ENCODE data around the gene FABP3. TPM values are rescaled to one million over a fixed set of nuclear protein-coding genes. Genes with fewer than 3 reads are reported as not detected.

FABP3 gene
- total RNA-seq, 1 experiment from 2014 or later = 0.49 TPM

- no peak overlapping the region for H3K27ac ChIP-seq (ENCODE audit: low read length)
- peak; percentile 55 for DNase-seq (ENCODE audit: low read depth, low spot score)
- no peaks in the 10 kb centered on the region for H3K9me3 ChIP-seq (ENCODE audit: control insufficient read depth, insufficient read depth, low read depth, low read length)
- H3K4me1 ChIP-seq (ENCODE audit: control insufficient read depth, insufficient read depth, low read length) = peaks cover 4% of the 10 kb centered on the region; the same call in 1 of the 2 replicates
- H3K36me3 ChIP-seq (ENCODE audit: control insufficient read depth, insufficient read depth, low read length) = no peaks in the 10 kb centered on the region
- CTCF ChIA-PET = interaction anchor here (0.6 to 1.4 kb wide), 11 partner anchors 21 to 250 kb away, joined by 3 to 17 read pairs (median 4); partner anchors contain the start of gene PEF1
- intact Hi-C loops (cut with micrococcal nuclease; ENCODE audit: unreplicated experiment) = no loop called here
- POLR2A ChIA-PET = no interaction called here
- no TSS peak for BruUV-seq (replicated peaks)
- peak; percentile 94 for ATAC-seq
- in situ Hi-C loops (cut with HindIII; ENCODE audit: low pct_unique_long_range_greater_than_20kb, low sequenced_read_pairs) = no loop called here
- TF ChIP-seq POLR2AphosphoS5 (IDR thresholded peaks at IDR 0.05; ENCODE audit: low read depth, low read length) (no peak), SIN3A (IDR thresholded peaks at IDR 0.05; ENCODE audit: borderline replicate concordance, insufficient read depth, low read depth, low read length) (no peak), TCF7L2 (IDR thresholded peaks at IDR 0.05; ENCODE audit: low read depth, low read length) (no peak), REST (IDR thresholded peaks at IDR 0.05; ENCODE audit: insufficient read depth in 1 of 2, low read depth in 2 of 2, low read length in 1 of 2) (no peak), CTCF (IDR thresholded peaks at IDR 0.05) (peak; percentile 96)
- no peaks in the 10 kb centered on the region for H3K27me3 ChIP-seq (ENCODE audit: control insufficient read depth, insufficient read depth, low read length)
- H3K4me3 ChIP-seq (ENCODE audit: low read depth in 2 of 2, low read length in 2 of 2) = peak overlapping the region; percentile 33 to 61
Measured at GRCh38 chr1:31394584-31395193, 21.8 kb upstream of the FABP3 start.

GRCh38 chr1:31393463-31393862 lies 20.6 kb upstream of the FABP3 start:
- intact Hi-C loops (cut with micrococcal nuclease; ENCODE audit: unreplicated experiment) = no loop called here
- H3K36me3 ChIP-seq (ENCODE audit: control insufficient read depth, insufficient read depth, low read length) = no peaks in the 10 kb centered on the region
- TF ChIP-seq REST (IDR thresholded peaks at IDR 0.05; ENCODE audit: insufficient read depth in 1 of 2, low read depth in 2 of 2, low read length in 1 of 2) (no peak), CTCF (IDR thresholded peaks at IDR 0.05) (no peak), SIN3A (IDR thresholded peaks at IDR 0.05; ENCODE audit: borderline replicate concordance, insufficient read depth, low read depth, low read length) (no peak), POLR2AphosphoS5 (IDR thresholded peaks at IDR 0.05; ENCODE audit: low read depth, low read length) (no peak), TCF7L2 (IDR thresholded peaks at IDR 0.05; ENCODE audit: low read depth, low read length) (no peak)
- in situ Hi-C loops (cut with HindIII; ENCODE audit: low pct_unique_long_range_greater_than_20kb, low sequenced_read_pairs) = no loop called here
- no TSS peak for BruUV-seq (replicated peaks)
- no peak overlapping the region for H3K27ac ChIP-seq (ENCODE audit: low read length)
- no peak overlapping the region for H3K4me3 ChIP-seq (ENCODE audit: low read depth in 2 of 2, low read length in 2 of 2)
- DNase-seq (ENCODE audit: low read depth, low spot score) = no peak
- no peaks in the 10 kb centered on the region for H3K9me3 ChIP-seq (ENCODE audit: control insufficient read depth, insufficient read depth, low read depth, low read length)
- ChIA-PET POLR2A (no interaction called here), CTCF (interaction anchor here (0.6 to 0.9 kb wide), 2 partner anchors 20 to 156 kb away, joined by 3 to 11 read pairs; no protein-coding TSS in a partner anchor)
- peaks cover 4% of the 10 kb centered on the region; the same call in 1 of the 2 replicates for H3K4me1 ChIP-seq (ENCODE audit: control insufficient read depth, insufficient read depth, low read length)
- H3K27me3 ChIP-seq (ENCODE audit: control insufficient read depth, insufficient read depth, low read length) = no peaks in the 10 kb centered on the region
- ATAC-seq = no peak
